Motor neuron (in vitro differentiated cells): Measurements from ENCODE around the gene GFPT2. TPM values are rescaled to one million over a fixed set of nuclear protein-coding genes. Genes with fewer than 3 reads are reported as not detected.

Source experiments
- ATAC-seq, 8 experiments: fragments of 200-7000 bp; cut with Tn5 transposase; replicated peaks in 6 of 8; 2 replicates each; pipeline ENCODE4 v1.8.0; 2021; ENCODE audit warnings: mild to moderate bottlenecking in 8 of 8, moderate library complexity in 8 of 8
- H3K27ac ChIP-seq, 2 donors: fragments of 250-450 bp; sonication (Bioruptor Pico); 2 replicates each; pipeline ENCODE4 v1.9.0; 2021; ENCODE audit warnings: antibody characterized with exemption in 2 of 2, mild to moderate bottlenecking in 2 of 2, moderate library complexity in 1 of 2
- H3K4me1 ChIP-seq, 2 donors: fragments of 250-450 bp; sonication (Bioruptor Pico); replicated peaks in 1 of 2; 2 replicates each; pipeline ENCODE4 v1.6.1; 2021; ENCODE audit warnings: antibody characterized with exemption in 2 of 2, mild to moderate bottlenecking in 2 of 2, moderate library complexity in 1 of 2
- H3K4me3 ChIP-seq, 5 donors: fragments of 250-450 bp; sonication (Bioruptor Pico); 2 replicates each; pipeline ENCODE4 v1.9.0; 2021; ENCODE audit warnings: antibody characterized with exemption in 5 of 5, mild to moderate bottlenecking in 5 of 5, moderate library complexity in 4 of 5
- WGBS, 10 experiments: fragments of 450-650 bp; shearing (Covaris generic); methylation state at CpG; one replicate each; pipeline ENCODE4 v1.0.0; 2022; 5-methylcytosine and 5-hydroxymethylcytosine counted together
- in situ Hi-C, 9 experiments: fragments of 400-800 bp; cut with MboI; loops; one replicate each; pipeline ENCODE4 v1.15.0; 2021; ENCODE audit warnings: low sequenced_read_pairs in 9 of 9, low pct_unique_long_range_greater_than_20kb in 2 of 9; ENCODE audit not compliant: unreplicated experiment in 9 of 9
- total RNA-seq, 8 experiments: library from RNA; unstranded; fragments of 300-600 nt; gene quantifications; 2 replicates each; pipeline versions ENCODE4 v1.2.3 to v1.2.4, GENCODE V29; 2022

The GFPT2 gene
- total RNA-seq, 8 experiments from 2014 or later: 3.8 to 140 (median 9.5) TPM

DNA sequence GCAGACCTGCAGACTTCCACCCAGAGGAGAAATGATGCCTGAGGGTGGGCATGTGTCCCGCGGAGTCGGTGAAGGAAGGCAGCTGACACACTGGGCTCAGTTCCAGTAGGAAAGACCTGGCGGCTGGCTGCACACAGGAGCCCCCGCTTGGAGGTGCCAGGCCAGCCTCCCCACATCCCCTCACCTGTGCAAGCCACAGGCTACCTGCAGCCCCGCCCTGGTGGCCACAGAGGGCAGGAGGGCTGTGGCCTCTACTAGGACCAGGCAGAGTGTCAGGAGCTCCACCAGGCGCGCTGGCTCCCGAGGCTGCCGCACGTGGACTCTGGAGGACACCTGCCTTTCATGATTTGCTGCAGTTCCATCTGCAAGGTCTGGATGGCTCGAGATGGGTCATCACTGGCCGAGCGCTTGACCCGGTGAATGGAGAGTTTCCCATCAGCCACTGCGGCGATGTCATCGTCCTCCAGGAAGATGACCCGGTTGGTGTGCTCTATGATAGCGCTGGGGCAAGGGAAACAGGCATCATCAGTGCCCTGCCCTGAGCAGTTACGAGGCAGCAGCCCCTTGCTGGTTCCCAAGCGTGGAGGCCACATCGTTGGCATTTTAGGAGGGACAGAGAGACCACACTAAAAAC lies 34.6 kb downstream of the GFPT2 start:
- no peak for ATAC-seq
- Histone ChIP-seq H3K27ac (no peak overlapping the region), H3K4me3 (no peak overlapping the region), H3K4me1 (peaks cover 10 to 12% of the 10 kb centered on the region in 2 donors)
- in situ Hi-C loops: loop anchor here in 1 of 9 experiments (25.0 kb wide), 1 partner anchor 144 kb away; no protein-coding TSS in a partner anchor
- 80 to 100% (median 98%) methylated on average over 1 to 8 of the region's 23 CpGs; no CpG with 5 or more reads in 4 of the 10 experiments for WGBS, 10 experiments

DNA sequence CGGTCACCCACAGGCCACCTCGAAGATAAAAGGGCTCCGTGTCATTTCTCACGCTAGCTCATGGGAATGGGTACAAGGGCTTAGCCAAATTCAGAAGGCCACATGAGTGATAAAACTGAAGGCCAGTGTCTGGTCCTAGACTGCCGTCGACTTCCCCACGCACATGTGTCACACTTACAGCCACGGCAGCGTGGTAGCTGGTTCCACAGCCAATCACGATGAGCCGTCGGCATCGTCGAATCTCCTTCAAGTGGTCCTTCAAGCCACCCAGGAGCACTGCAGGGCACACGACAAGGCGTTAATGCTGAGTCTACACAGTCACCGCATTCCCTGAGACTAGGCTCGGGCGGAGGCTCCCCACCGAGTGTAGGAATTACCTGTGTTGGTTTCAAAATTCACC lies 36.5 kb downstream of the GFPT2 start:
- in situ Hi-C loops: loop anchor here in 1 of 9 experiments (25.0 kb wide), 1 partner anchor 146 kb away; no protein-coding TSS in a partner anchor
- Histone ChIP-seq H3K4me1 (peaks cover 0 to 6% of the 10 kb centered on the region in 2 donors), H3K27ac (no peak overlapping the region), H3K4me3 (no peak overlapping the region)
- WGBS, 10 experiments: 73 to 100% (median 89%) methylated on average over 1 to 14 of the region's 20 CpGs; no CpG with 5 or more reads in 2 of the 10 experiments
- no peak for ATAC-seq

DNA sequence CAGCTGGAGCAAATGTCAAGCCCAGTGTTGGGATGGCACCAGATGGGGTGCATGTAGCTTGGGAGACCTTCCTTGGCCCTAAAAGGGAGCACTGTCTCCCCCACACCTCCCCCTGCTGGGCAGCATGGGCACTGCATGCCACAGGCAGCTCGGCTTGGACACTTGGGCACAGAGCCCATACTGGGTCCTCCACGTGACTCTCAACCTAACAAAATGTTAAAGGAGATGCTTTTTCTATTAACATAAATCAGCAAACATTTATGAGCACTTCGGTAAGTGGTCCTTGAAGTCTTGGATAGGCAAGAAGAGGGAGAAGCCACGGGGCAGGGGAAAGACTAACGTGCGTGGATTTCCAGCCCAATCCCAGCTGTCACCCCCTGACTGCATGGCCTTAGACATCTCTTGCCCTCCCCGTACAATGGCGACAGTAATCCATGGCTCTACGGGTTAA lies 37.3 kb downstream of the GFPT2 start:
- WGBS, 10 experiments: 74 to 100% (median 97%) methylated on average over 2 to 8 of the region's 9 CpGs; no CpG with 5 or more reads in 2 of the 10 experiments
- peaks cover 0 to 6% of the 10 kb centered on the region in 2 donors for H3K4me1 ChIP-seq
- in situ Hi-C loops: loop anchor here in 1 of 9 experiments (25.0 kb wide), 1 partner anchor 147 kb away; no protein-coding TSS in a partner anchor
- peak in 3 of 8 experiments; percentile 65 to 97 (median 82) for ATAC-seq
- H3K27ac ChIP-seq: no peak overlapping the region
- no peak overlapping the region for H3K4me3 ChIP-seq

- peaks cover 0 to 6% of the 10 kb centered on the region in 2 donors for H3K4me1 ChIP-seq
- peak in 2 of 8 experiments; percentile 61 to 99 for ATAC-seq
- peak overlapping the region in 2 of 5 donors; percentile 33 to 36 for H3K4me3 ChIP-seq
- WGBS, 10 experiments: 10 to 100% (median 81%) methylated on average over 1 to 20 of the region's 50 CpGs; no CpG with 5 or more reads in 2 of the 10 experiments
- H3K27ac ChIP-seq: peak overlapping the region in 1 of 2 donors; percentile 86
- in situ Hi-C loops: loop anchor here in 1 of 9 experiments (25.0 kb wide), 1 partner anchor 148 kb away; no protein-coding TSS in a partner anchor
Observed at GRCh38 chr5:180313677-180314505, 39.2 kb downstream of the GFPT2 start.

DNA sequence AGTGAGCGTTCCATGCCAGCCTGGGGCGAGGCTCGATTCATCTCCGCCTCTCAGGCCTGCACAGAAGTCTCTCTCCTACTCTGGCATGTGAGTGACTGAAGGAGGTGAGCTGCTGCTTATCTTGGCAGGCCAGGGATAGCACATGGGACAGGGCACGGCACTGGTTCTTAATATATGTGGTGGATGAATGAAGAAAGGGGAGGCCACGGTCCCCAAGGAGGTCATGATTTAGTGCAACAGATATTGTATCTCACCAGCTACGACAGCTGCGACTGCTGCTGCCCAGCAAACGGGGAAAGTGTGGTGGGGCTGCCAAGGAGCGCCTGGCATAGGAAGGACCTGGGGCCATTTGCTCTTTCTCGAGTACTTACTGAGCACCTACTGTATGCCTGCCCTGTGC lies 41.9 kb downstream of the GFPT2 start:
- 80 to 94% (median 93%) methylated on average over 1 to 10 of the region's 11 CpGs; no CpG with 5 or more reads in 7 of the 10 experiments for WGBS, 10 experiments
- in situ Hi-C loops: loop anchor here in 1 of 9 experiments (25.0 kb wide), 1 partner anchor 151 kb away; no protein-coding TSS in a partner anchor
- no peak overlapping the region for H3K27ac ChIP-seq
- no peak for ATAC-seq
- peaks cover 0 to 6% of the 10 kb centered on the region in 2 donors for H3K4me1 ChIP-seq
- no peak overlapping the region for H3K4me3 ChIP-seq

GRCh38 chr5:180306796-180307195 lies 46.3 kb downstream of the GFPT2 start:
- no peaks in the 10 kb centered on the region for H3K4me1 ChIP-seq
- ATAC-seq: no peak
- in situ Hi-C loops: loop anchor here in 1 of 9 experiments (25.0 kb wide), 1 partner anchor 156 kb away; no protein-coding TSS in a partner anchor
- 80 to 100% methylated on average over 1 of the region's 8 CpGs; no CpG with 5 or more reads in 8 of the 10 experiments for WGBS, 10 experiments
- H3K4me3 ChIP-seq: no peak overlapping the region
- H3K27ac ChIP-seq: no peak overlapping the region

DNA sequence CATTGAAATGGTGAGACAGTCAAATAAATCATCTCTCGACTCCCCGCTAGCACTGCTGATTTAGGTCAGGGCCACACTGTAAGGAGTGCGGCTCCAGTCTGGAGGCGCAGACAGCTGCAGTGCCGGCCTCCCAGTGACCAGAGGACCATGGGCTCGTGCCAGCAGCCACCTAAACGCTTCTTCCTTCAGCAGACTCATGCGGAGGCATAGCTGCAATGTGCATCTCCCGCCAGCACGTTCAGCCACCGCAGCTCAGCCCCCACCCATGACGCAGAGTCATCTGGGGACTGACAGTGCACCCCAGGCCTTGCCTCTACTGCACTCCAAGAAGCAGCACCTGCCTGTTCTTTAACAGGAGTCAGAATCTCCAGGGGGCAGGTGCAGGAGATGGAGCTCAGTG lies 47.7 kb downstream of the GFPT2 start:
- no peak overlapping the region for H3K4me3 ChIP-seq
- no peak overlapping the region for H3K27ac ChIP-seq
- in situ Hi-C loops: loop anchor here in 1 of 9 experiments (25.0 kb wide), 1 partner anchor 157 kb away; no protein-coding TSS in a partner anchor
- H3K4me1 ChIP-seq: no peaks in the 10 kb centered on the region
- 83 to 100% (median 93%) methylated on average over 1 to 6 of the region's 12 CpGs; no CpG with 5 or more reads in 6 of the 10 experiments for WGBS, 10 experiments
- ATAC-seq: no peak

- ATAC-seq: no peak
- WGBS, 10 experiments: 75 to 100% (median 99%) methylated on average over 1 to 8 of the region's 18 CpGs; no CpG with 5 or more reads in 6 of the 10 experiments
- in situ Hi-C loops: loop anchor here in 1 of 9 experiments (25.0 kb wide), 1 partner anchor 158 kb away; no protein-coding TSS in a partner anchor
Observed at GRCh38 chr5:180304431-180305375, 48.4 kb downstream of the GFPT2 start.

GRCh38 chr5:180304016-180304292 lies 49.2 kb downstream of the GFPT2 start:
- Histone ChIP-seq H3K27ac (no peak overlapping the region), H3K4me3 (no peak overlapping the region), H3K4me1 (no peaks in the 10 kb centered on the region)
- 89 to 96% (median 93%) methylated on average over 3 to 4 of the region's 4 CpGs; no CpG with 5 or more reads in 5 of the 10 experiments for WGBS, 10 experiments
- ATAC-seq: no peak
- in situ Hi-C loops: loop anchor here in 1 of 9 experiments (25.0 kb wide), 1 partner anchor 158 kb away; no protein-coding TSS in a partner anchor

More at GRCh38 chr5:180304431-180305375, 48.4 kb downstream of the GFPT2 start:
- H3K4me1 ChIP-seq: no peaks in the 10 kb centered on the region
- no peak overlapping the region for H3K27ac ChIP-seq
- no peak overlapping the region for H3K4me3 ChIP-seq

- ATAC-seq: no peak
- WGBS, 10 experiments: 57 to 100% (median 96%) methylated on average over 1 to 11 of the region's 17 CpGs; no CpG with 5 or more reads in 3 of the 10 experiments
- Histone ChIP-seq H3K4me1 (no peaks in the 10 kb centered on the region), H3K4me3 (no peak overlapping the region), H3K27ac (no peak overlapping the region)
- in situ Hi-C loops: loop anchor here in 1 of 9 experiments (25.0 kb wide), 1 partner anchor 159 kb away; no protein-coding TSS in a partner anchor
Observed at GRCh38 chr5:180303226-180304015, 49.7 kb downstream of the GFPT2 start.

- no peak overlapping the region for H3K4me3 ChIP-seq
- in situ Hi-C loops: loop anchor here in 1 of 9 experiments (25.0 kb wide), 1 partner anchor 160 kb away; no protein-coding TSS in a partner anchor
- H3K27ac ChIP-seq: no peak overlapping the region
- no peak for ATAC-seq
- 80 to 100% (median 96%) methylated on average over 1 to 10 of the region's 10 CpGs; no CpG with 5 or more reads in 2 of the 10 experiments for WGBS, 10 experiments
- no peaks in the 10 kb centered on the region for H3K4me1 ChIP-seq
Observed at GRCh38 chr5:180302256-180302655, 50.9 kb downstream of the GFPT2 start.
